Left ventricle myocardium superior (tissue), 1 donor: Measurements from ENCODE around the gene CEBPZOS. TPM values are rescaled to one million over a fixed set of nuclear protein-coding genes. Genes with fewer than 3 reads are reported as not detected.

Experiments used
- ATAC-seq: fragments of 200-7000 bp; cut with Tn5 transposase; one replicate; pipeline ENCODE4 v1.9.1; 2020; ENCODE audit warnings: mild to moderate bottlenecking, moderate library complexity
- DNase-seq: peaks from one replicate; pipeline ENCODE4 v3.0.0-alpha.2; 2020
- intact Hi-C: fragments of 100-400 bp; cut with micrococcal nuclease; formaldehyde crosslinking; loops from one replicate; pipeline ENCODE4 v1.11.0; 2022
- total RNA-seq: library from RNA; stranded (reverse); fragmentation: NEBNext Ultra II Directional; extraction: Animal tissue kit (Norgen Biotek cat#: 25700); gene quantifications from one replicate; pipeline ENCODE4 v1.2.1, GENCODE V29; 2021
- donor health status: DM: no; HTN: yes; CAD: no; lungs with severe emphysema.

CEBPZOS gene
- total RNA-seq, 1 donor from 2014 or later = 60.4 TPM

- intact Hi-C loops = no loop called here
- ATAC-seq (no peak), DNase-seq (no peak)
Observed at GRCh38 chr2:37228788-37229187, 32.5 kb downstream of the CEBPZOS start.

GRCh38 chr2:37230581-37230980 is 34.3 kb downstream of the CEBPZOS start:
- DNase-seq = no peak
- ATAC-seq = no peak
- intact Hi-C loops = no loop called here

GRCh38 chr2:37231241-37232130 is 35.2 kb downstream of the CEBPZOS start, which contains the start of the genes CEBPZ and NDUFAF7:
Gene CEBPZ, minus strand, starts transcription at chr2:37231596. Its CDS starts 29 bp downstream, at chr2:37231567.
Gene NDUFAF7, plus strand, starts transcription at chr2:37231658. Its CDS starts 48 bp downstream, at chr2:37231706.
- peak; percentile 98 for ATAC-seq
- intact Hi-C loops = no loop called here
- peak; percentile 91 for DNase-seq

GRCh38 chr2:37232131-37232933 is 36.0 kb downstream of the CEBPZOS start:
- intact Hi-C loops = no loop called here
- peak; percentile 23 for ATAC-seq
- peak; percentile 28 for DNase-seq

GRCh38 chr2:37243435-37243834 is 47.1 kb downstream of the CEBPZOS start:
- DNase-seq (no peak), ATAC-seq (no peak)
- intact Hi-C loops = no loop called here

GRCh38 chr2:37244017-37244416 is 47.7 kb downstream of the CEBPZOS start:
- intact Hi-C loops = no loop called here

GRCh38 chr2:37244755-37245154 is 48.5 kb downstream of the CEBPZOS start:
- ATAC-seq (no peak), DNase-seq (no peak)
- intact Hi-C loops = no loop called here

More at GRCh38 chr2:37244017-37244416, 47.7 kb downstream of the CEBPZOS start:
- ATAC-seq (peak; percentile 29), DNase-seq (no peak)

GRCh38 chr2:37246205-37246604 is 49.9 kb downstream of the CEBPZOS start:
- no peak for DNase-seq
- ATAC-seq = no peak
- intact Hi-C loops = no loop called here

- DNase-seq (no peak), ATAC-seq (no peak)
- intact Hi-C loops = no loop called here
Observed at GRCh38 chr2:37250869-37251740, 54.8 kb downstream of the CEBPZOS start.

Other genes starting within 250 kb of the CEBPZOS start
- gene STRN, start 230.0 kb upstream of the CEBPZOS start, total RNA-seq = 49.7 TPM
- 27.0 TPM for gene HEATR5B, start 112.1 kb upstream of the CEBPZOS start, total RNA-seq
- 6.0 TPM for gene GPATCH11, start 112.0 kb upstream of the CEBPZOS start, total RNA-seq
- 18.2 TPM for gene EIF2AK2, start 39.5 kb upstream of the CEBPZOS start, total RNA-seq
- not detected for gene SULT6B1, start 7.8 kb upstream of the CEBPZOS start, total RNA-seq
- 28.9 TPM for gene CEBPZ, start 35.1 kb downstream of the CEBPZOS start, total RNA-seq
- 27.6 TPM for gene NDUFAF7, start 35.2 kb downstream of the CEBPZOS start, total RNA-seq
- 12.8 TPM for gene PRKD3, start 128.3 kb downstream of the CEBPZOS start, total RNA-seq
- gene QPCT, start 148.1 kb downstream of the CEBPZOS start, total RNA-seq = 0.77 TPM